GM18517 (cell line): ENCODE results near the gene FBXW11.
A peak's percentile ranks its signal among the peaks of the same experiment; 100 is the strongest.

Experiments used
- ATAC-seq: cut with Tn5 transposase; IDR thresholded peaks from one replicate; pipeline ENCODE4 v1.9.1; 2021; ENCODE audit warnings: mild to moderate bottlenecking, moderate library complexity; ENCODE audit not compliant: unreplicated experiment

The FBXW11 gene

DNA sequence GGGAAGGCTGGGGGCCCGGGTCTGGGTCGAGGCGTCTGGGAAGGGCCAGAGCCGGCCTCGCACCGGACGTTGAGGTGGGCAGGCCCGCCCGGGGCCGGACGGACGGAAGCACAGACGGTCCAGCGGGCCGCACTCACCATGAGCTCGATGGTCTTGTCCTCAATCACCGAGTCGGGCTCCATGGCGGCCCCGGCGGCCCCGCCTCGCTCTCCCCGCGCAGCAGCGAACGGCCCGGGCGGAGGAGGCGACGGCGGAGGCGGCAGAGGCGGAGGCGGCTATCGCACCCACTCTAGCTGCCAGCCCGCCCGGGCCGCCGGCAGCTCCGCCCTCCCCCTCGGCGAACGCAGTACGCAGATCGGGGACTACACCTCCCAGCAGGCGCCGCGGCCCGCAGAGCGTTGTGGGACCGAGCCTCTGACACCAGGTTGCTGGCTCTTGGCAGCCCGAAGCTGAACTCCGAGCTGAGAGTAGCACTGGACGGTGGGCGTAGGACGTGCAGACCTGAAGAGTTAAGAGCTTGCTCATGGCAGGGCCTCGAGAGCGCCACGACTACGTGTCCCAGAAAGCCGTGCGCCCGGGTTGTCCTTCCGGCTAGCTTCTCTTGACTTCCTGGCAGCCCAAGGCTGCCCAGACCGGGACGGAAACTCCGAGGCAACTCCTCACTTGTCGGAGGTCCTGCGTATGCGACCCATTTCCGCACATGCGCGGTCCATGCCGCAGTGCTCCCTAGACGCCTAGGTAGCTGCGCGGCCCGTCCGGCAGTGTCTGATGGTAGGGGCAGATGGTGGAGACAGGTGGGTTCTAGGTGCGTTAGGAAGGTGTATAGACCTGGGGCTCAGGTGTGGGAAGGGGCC is at the start of gene FBXW11:
Gene FBXW11 (minus strand): TSS at position 318 of the 854 bp plus-strand sequence. CDS start 136 bp downstream, at position 182.
- ATAC-seq, result peak; percentile 78

DNA sequence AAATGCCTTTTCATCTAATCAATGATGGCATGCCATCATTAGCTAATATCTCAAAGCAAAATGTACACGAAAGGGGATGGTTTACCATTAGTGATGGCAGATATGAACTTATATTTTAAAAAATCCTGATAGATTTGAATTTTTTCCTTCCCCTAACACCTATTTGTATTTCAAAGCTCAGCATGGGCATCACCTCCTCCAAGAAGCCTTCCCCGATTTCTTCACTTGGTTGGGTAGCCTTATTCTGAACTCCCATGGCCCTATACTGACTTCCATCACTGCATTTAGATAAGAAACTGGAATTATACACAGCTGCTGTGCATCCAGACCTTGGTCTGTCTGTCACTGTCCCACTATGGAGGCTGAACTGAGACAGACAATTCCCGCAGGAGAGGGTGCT is 49.6 kb upstream of the FBXW11 start:
- no peak for ATAC-seq

DNA sequence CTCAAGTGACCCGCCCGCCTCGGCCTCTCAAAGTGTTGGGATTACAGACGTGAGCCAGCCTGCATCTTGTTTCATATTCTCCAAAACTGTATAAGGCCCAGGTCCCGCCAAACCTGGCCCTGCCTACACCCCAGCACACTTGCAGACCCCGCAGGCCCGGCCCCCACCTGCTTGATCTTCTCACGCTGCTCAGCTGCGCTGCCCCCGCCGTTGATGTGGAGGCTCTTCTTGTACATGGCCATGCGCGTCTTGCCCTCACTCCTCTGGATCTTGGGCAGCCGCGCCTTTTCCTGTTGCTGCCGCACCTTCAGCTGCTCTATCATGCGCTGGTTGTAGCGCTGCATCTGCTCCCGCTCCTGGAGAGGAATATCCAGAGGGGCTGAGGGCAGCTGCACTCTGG is 49.0 kb upstream of the FBXW11 start:
- no peak for ATAC-seq

DNA sequence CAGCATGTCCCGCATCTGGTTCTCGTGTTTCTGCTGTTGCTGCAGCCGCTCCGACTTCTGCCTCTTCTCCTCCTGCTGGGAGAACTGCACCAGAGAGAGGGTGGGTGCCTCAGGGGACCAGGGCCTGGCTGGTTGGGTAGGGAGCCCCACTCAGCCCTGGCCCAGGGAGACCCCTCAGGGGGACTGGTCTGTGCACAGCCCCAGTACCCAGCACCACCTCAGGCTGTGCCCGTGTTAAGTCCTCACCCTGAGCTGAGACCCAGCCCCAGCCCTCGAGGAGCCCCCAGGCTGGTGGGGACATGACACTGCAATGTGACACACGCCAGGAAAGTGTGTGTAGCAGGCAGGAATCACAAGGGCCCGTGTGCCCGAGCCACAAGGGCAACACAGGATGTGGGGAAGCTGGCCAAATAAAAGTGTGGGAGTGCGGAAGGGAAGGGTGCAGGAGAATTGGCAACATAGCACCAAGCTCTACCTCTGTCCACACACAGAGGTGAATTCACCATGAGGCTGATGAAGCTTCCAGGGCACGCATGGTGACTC is 48.2 kb upstream of the FBXW11 start:
- ATAC-seq, result no peak

DNA sequence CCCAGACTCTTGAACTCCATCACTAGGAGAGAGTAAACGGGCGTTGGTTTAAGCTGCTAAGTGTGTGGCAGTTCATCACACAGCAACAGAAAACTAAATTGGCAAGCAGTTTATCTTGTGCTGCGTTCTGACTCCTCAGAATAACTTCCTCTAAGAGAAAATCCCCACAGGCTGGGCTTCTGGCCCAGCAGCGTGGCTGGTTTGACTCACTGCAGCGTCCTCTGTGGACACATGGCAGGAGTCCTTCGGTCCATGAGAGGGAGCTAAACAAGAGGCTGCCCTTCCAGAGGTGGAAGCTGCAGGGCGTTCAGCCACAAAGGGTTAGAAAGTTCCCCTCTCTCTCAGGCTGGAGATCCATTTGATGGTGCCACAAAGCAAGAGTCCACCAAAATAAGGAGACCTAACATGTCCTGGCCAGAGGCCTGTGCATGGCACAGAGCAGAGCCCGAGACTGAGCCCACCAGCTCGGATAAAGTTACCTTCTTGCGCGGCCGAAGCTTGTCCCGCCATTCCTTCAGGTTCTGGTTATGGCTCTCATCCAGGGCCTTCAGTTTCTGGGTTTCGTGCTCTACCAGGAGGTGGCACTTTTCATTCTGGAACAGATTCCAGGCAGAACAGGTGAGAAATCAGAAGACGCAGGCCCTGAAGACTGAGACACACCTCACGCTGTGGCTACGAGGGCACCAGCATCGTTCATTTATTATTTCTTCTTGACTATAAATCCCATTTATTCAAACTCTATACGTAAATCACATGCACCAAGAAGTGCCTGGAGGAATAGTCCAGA is 46.2 kb upstream of the FBXW11 start:
- no peak for ATAC-seq

DNA sequence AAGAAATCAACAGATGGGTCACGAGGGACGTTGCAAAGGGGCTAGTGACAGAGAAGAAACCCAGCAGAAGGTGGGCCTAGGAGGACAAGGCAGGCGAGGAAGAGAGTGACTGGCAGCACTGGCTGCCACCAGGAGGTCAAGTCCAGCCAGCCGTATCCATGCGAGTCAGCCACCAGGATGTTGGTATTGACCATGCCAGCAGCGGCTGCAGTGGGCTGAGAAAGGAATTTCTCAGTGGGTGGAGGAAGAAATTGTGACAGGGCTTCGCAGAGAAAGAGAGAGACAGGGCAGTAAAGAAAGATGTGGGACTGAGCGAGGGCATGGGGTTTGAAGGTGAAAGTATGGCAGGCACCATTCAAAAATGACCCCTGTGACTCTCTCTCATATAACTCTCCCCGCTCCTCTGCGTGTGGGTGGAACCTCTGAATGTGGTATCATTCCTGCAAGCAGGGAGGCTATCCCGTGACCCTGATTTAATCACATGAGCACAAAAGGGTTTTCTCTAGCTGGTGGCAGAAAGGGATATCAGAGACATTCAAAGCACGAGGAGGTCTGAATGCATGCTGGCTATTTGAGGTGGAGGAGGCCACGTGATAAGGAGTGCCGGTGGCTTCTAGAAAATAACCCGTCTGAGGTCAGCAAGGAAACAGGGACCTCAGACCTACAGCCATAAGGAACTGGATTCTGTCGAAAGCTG is 45.4 kb upstream of the FBXW11 start:
- ATAC-seq, result no peak

DNA sequence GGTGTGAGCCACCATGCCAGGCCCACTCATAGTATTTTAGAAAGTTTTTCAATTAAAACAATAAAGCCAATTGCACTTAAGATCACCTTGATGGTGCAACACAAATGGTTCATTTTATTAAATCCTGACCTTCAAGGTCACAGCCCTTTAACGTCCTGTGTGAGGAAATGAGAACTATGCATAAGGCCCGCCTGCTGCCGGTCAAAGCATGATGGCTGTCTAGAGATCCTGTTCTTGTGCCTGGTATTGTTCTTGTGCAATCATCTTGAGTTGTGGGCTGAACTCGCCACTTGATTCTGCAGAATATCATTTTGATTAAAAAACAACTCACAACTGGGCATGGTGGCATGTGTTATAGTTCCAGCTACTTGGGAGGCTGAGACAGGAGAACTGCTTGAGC is 43.6 kb upstream of the FBXW11 start:
- ATAC-seq, result no peak

DNA sequence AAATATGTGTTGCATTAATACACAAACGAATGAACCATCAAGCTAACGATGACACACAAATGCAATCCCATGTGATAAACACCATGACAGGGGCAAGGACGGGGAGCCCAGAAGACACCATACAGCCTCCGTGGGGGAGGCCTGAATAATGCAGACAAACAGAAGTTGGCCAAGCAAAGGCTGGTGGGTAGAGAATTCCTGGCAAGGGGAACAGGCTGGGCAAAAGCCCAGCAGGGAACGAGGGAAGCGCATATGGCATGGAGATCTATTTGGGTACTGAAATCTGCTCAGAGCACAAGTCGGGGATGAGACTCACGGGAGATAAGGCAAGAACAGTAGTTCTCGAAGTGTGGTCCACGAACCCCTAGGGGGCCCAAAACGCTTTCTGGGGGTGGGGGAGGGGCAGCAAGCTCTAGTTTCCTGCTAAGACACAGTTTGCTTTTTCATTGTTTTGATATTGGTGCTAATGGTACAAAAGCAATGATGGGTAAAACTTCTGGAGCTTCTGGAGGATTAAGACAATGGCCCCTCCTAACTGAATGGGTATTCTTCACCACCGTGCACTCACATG is 42.9 kb upstream of the FBXW11 start:
- ATAC-seq, result no peak

DNA sequence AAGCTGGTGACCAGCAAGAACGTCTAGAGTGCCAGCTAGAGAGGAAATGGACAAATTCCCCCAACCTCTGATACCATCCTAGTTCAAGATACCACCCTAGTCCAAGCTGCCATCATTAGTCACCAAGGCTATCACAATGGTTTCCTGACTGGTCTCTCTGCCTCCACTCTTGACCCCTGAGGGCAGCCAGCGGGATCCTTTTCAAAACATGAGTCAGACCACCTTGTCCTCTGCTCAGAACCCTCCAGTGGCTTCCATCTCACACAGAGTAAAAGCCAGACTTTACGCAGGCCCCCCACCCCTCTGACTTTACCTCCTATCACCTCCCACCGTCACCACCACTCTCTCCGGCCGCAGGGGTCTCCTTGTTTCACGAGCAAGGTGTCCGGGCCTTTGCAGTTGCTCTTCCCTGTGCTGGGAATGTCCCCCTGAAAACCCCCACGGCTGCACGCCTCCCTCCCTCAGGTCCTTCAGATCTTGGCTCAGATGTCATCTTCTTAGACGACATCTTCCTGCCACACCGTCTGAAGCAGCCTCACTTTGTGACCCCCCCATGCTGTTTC is 42.2 kb upstream of the FBXW11 start:
- ATAC-seq, result no peak

DNA sequence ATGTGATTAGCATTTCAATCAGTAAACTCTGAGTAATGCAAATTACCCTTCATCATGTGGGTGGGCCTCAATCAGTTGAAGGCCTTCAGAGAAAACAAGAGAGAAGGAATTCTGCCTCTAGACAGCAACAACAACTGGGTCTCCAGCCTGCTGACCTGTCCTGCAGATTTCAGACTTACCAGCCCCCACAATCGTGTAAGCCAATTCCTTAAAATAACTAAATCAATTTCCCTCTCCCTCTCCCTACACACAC is 41.7 kb upstream of the FBXW11 start:
- ATAC-seq, result no peak

DNA sequence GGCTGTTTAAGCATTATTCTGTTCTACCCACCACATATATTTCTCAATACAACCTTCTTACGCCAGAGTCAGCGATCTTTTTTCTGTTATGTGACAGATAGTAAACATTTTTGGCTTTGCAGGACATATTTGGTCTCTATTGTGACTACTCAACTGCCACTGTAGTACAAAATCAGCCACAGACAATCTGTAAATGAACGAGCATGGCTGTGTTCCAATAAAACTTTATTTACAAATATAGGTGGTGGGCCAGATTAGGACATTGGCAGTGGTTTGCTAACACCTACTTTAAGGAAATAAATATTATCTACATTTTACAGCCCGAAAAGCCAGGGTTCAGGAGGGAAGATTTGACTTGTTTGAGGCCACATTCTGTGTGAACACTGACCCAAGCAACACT is 40.2 kb upstream of the FBXW11 start:
- no peak for ATAC-seq

DNA sequence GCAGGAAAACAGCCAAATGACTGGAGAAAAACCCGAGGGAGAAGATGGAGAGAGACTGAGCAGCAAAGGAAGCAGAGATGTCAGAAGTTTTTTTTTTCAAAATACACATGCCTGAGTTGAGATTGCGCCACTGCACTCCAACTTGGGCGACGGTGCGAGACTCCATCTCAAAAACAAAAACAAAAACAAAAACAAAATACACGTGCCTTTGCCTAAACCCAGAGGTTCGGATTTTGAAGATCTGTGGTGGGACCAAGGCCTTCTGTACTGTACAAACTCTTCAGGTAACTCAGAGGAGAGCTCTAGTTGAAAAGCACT is 38.8 kb upstream of the FBXW11 start:
- ATAC-seq, result no peak

DNA sequence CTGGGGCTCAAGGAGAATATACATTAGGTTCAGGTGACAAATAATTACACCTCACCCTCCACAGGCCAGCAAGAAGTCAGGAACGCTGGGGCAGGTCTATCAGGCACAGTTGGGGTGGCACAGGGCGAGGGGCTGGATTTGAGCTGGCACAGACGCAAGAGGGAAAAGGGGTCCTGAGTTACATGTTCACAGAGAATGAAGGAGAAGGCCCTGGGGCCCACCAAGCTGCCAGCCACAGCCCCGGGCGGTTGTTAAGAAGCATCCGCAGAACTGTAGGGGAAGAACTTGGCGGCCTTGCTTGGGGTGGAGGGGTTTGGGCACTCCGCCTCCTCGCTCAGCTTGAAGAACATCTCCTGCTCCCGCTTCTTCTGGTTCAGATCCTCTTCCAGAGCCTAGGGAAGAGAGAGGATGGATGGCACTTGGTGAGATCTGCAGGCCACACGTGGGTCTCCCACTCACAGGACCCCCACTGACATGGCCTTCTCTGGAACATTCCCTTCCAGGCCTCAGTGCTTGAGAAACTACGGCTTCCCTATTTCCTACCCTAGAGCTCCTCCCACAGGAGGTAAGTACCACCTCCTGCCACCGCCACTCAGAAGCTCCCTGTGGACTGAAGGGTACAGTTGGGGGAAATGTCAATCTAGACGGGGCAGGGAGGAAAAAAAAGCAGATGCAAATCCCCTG is 38.3 kb upstream of the FBXW11 start:
- no peak for ATAC-seq

DNA sequence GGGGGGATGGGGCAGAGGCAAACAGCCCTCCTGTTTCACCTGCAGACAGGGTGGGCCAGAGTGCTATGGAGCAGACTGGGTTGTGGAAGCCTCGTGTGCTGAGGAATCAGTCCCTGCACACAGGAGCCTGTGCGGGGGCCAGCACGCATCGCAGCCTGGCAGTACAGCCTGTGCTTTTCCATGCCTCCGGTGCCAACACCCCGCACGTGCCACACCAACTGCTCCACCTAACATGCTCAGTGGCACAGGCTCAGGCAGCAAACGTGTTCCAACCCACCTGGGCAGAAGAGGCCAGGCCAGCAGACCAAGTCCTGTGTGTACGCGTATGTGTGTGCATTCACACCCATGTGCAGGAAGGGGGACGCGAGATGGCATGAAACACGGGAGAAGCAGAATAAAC is 37.4 kb upstream of the FBXW11 start:
- no peak for ATAC-seq

DNA sequence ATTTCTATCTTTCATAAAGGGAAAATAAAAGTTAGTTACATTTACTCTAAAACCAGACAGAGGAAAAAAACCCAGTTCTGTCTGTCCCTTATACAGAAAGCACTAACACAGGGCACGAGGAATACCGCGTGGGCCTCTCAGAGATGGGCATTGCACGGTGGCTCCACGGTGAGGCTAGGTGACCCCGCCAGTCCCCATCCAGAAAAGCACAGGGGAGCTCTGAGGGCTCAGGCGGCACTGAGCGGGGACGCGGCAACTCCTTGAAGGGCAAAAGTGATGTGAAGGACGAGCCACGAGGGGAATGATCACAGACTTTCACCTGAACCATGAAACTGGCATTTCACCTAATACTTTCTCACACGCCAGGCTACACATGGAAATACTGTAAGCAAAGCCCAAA is 35.7 kb upstream of the FBXW11 start:
- ATAC-seq, result no peak

DNA sequence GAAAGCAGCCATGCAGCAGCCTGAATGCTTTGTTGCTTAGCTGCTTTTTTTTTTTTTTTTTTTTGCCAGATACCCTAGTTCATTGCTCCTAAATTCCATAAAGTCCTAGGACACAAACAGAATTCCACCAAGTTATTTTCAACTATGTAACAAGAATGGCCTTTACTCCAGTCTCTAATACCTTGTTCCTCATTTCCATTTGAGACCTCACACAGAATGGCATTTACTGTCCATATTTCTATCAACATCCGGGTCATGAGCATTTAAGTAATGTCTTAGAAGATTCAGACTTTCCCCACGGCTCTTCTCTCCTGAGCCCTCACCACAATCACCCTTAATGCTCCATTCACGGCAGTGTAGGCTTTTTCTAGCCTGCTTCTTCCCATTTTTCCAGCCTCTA is 31.7 kb upstream of the FBXW11 start:
- ATAC-seq, result no peak

DNA sequence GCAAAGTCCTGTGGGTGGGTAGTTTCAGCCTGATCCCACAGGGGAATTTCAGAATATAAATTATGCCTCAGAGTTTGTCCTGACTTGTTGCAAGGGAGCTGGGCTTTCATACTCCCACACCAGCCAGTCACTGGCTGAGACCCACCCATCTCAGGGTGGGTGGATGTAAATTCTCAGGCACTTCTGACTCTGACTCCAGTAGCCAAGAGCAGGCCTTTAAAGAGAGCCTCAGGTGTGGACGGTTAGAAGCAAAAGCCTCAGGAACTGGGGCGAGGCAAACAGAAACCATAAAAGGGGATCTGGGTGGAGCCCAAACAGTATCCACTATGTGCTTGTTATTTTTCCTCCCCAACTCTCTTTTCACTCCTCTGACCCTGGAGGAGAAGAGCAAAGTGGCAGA is 28.6 kb upstream of the FBXW11 start:
- ATAC-seq, result peak; percentile 69

DNA sequence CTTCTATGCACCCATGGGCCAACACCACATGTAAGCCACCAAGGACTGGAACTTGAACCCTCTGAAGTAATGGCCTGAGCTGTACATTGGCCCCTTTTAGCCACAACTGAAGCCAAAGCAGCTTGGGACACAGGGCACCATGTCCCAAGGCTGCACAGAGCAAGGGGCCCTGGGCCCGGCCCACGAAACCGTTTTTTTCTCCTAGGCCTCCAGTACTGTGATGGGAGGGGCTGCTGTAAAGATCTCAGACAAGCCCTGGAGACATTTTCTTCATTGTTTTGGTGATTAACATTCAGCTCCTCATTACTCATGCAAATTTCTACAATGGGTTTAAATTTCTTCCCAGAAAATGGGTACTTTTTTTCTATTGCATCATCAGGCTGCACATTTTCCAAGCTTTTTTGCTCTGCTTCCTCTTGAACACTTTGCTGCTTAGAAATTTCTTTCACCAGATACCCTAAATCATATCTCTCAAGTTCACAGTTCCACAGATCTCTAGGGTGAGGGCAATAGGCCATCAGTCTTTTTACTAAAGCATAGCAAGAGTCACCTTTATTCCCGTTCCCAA is 25.5 kb upstream of the FBXW11 start:
- no peak for ATAC-seq

DNA sequence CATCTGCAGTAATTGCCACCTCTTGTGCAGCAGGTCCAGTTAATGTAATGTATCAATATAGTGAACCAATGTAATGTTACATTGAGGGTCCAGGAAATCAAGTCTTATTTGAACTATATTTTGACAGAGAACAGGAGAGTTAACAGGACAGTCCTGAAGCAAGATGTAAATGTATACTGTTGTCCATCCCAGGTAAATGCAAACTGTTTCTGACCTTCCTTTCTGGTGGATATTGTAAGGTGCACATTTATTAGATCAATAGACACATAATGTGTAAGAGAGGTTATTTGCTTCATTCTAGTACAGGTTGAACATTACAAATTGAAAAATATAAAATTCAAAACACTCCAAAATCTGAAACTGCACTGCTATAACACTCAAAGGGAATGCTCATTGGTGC is 23.4 kb upstream of the FBXW11 start:
- no peak for ATAC-seq

DNA sequence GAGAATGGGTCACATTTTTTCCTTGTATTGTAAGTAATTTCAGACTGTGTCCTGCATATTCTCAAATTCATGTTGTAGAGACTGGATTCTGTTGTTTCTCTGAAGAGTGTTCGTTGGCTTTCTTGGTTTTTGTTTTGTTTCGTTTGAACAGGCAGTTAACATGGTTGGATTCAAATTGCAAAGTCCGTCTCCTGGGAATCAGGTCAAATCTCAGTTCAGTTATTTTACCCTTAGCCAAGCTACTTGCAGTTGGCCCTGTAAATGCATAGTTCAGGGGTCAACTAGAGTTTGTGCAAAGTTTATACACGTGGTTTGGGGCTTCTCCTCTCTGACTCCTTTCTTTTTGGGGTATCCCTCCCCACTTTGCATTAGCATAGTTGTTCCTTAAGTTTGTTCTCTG is 21.7 kb upstream of the FBXW11 start:
- ATAC-seq, result no peak
